IMR-90 (cell line): ENCODE measurements around the gene ARMH3. TPM values are rescaled to one million over a fixed set of nuclear protein-coding genes. Genes with fewer than 3 reads are reported as not detected.
A peak's percentile ranks its signal among the peaks of the same experiment; 100 is the strongest.

Experiments
- ATAC-seq: fragments of 200-7000 bp; cut with Tn5 transposase; 2 replicates; pipeline ENCODE4 v1.9.1; 2020; ENCODE audit warnings: low read depth, mild to moderate bottlenecking, moderate library complexity
- BruUV-seq: library from RNA; stranded (reverse); fragments of 400-500 nt; replicated peaks from 2 replicates; lab custom pipeline; 2021; lab: Mats Ljungman, UMichigan
- CTCF ChIA-PET: fragments of 300-600 bp; formaldehyde crosslinking; extraction: SDS; loops from one replicate; lab custom pipeline; 2021; ENCODE audit warnings: antibody characterized with exemption; lab: Yijun Ruan, JAX
- POLR2A ChIA-PET: fragments of 300-600 bp; sonication (Branson Sonifier 250); formaldehyde crosslinking; loops from one replicate; lab custom pipeline; 2022; ENCODE audit warnings: antibody characterized with exemption; ENCODE audit not compliant: unreplicated experiment; lab: Charles Lee
- DNase-seq: peaks from one replicate; pipeline ENCODE4 v3.0.0; 2013
- H2AFZ ChIP-seq: replicated peaks from 2 replicates; pipeline ENCODE3; 2013; ENCODE audit warnings: low read length, mild to moderate bottlenecking; ENCODE audit not compliant: poor library complexity
- H2AK5ac ChIP-seq: 2 replicates; pipeline ENCODE4 v1.6.1; 2013; ENCODE audit warnings: low read depth, low read length, inconsistent platforms
- H2AK9ac ChIP-seq: replicated peaks from 2 replicates; pipeline ENCODE3; 2013; ENCODE audit warnings: mild to moderate bottlenecking, low read depth, low read length, moderate library complexity; ENCODE audit not compliant: poor library complexity
- H2BK120ac ChIP-seq: 2 replicates; pipeline ENCODE4 v1.6.1; 2013; ENCODE audit warnings: low read depth, low read length, inconsistent platforms
- H2BK15ac ChIP-seq: 3 replicates; pipeline ENCODE4 v1.6.1; 2013; ENCODE audit warnings: low read depth, low read length, inconsistent platforms
- H2BK20ac ChIP-seq: 2 replicates; pipeline ENCODE4 v1.6.1; 2013; ENCODE audit warnings: low read depth, mild to moderate bottlenecking, inconsistent platforms, low read length, moderate library complexity
- H2BK5ac ChIP-seq: 2 replicates; pipeline ENCODE4 v1.6.1; 2013; ENCODE audit warnings: mild to moderate bottlenecking, low read depth, low read length, inconsistent platforms; ENCODE audit not compliant: poor library complexity, severe bottlenecking
- H3K14ac ChIP-seq: replicated peaks from 2 replicates; pipeline ENCODE4 v1.6.1; 2013; ENCODE audit warnings: low read depth, low read length, inconsistent platforms
- H3K18ac ChIP-seq: 2 replicates; pipeline ENCODE4 v1.6.1; 2013; ENCODE audit warnings: low read depth, low read length, control low read depth
- H3K23ac ChIP-seq: 2 replicates; pipeline ENCODE4 v1.6.1; 2013; ENCODE audit warnings: low read depth, low read length, inconsistent platforms
- H3K27ac ChIP-seq: 2 replicates; pipeline ENCODE4 v1.5.1; 2013; ENCODE audit warnings: mild to moderate bottlenecking, control low read depth, low read length; ENCODE audit not compliant: insufficient read depth
- H3K27me3 ChIP-seq: 2 replicates; pipeline ENCODE4 v1.6.1; 2013; ENCODE audit warnings: low read length; ENCODE audit not compliant: control insufficient read depth, insufficient read depth
- H3K36me3 ChIP-seq: 2 replicates; pipeline ENCODE4 v1.6.1; 2013; ENCODE audit warnings: low read length, mixed read lengths; ENCODE audit not compliant: control insufficient read depth, insufficient read depth
- H3K4ac ChIP-seq: 2 replicates; pipeline ENCODE4 v1.6.1; 2013; ENCODE audit warnings: low read depth, low read length, inconsistent platforms
- H3K4me1 ChIP-seq: 2 replicates; pipeline ENCODE4 v1.6.1; 2013; ENCODE audit warnings: low read length, mixed read lengths; ENCODE audit not compliant: control insufficient read depth, insufficient read depth
- H3K4me2 ChIP-seq: 2 replicates; pipeline ENCODE4 v1.6.1; 2013; ENCODE audit warnings: low read depth, mild to moderate bottlenecking, control low read depth, low read length, moderate library complexity
- H3K4me3 ChIP-seq: 2 replicates; pipeline ENCODE4 v1.5.1; 2013; ENCODE audit warnings: low read depth, mild to moderate bottlenecking, control low read depth, low read length, moderate library complexity; ENCODE audit not compliant: insufficient read depth
- H3K56ac ChIP-seq: 2 replicates; pipeline ENCODE4 v1.6.1; 2013; ENCODE audit warnings: low read length, inconsistent platforms; ENCODE audit not compliant: insufficient read depth; ENCODE audit errors: extremely low read depth
- H3K79me1 ChIP-seq, 2 experiments: 2 replicates each; pipeline ENCODE4 v1.6.1; 2013; ENCODE audit warnings: low read length in 2 of 2, inconsistent platforms in 1 of 2, low read depth in 1 of 2
- H3K9ac ChIP-seq: 2 replicates; pipeline ENCODE4 v1.6.1; 2013; ENCODE audit warnings: low read depth, low read length, control low read depth
- H3K9me1 ChIP-seq: 2 replicates; pipeline ENCODE4 v1.6.1; 2013; ENCODE audit warnings: low read length, inconsistent platforms; ENCODE audit not compliant: insufficient read depth
- H3K9me3 ChIP-seq: 2 replicates; pipeline ENCODE4 v1.6.1; 2013; ENCODE audit warnings: low read length; ENCODE audit not compliant: control insufficient read depth, insufficient read depth
- H4K20me1 ChIP-seq: 2 replicates; pipeline ENCODE4 v1.6.1; 2013; ENCODE audit warnings: low read length, inconsistent platforms; ENCODE audit not compliant: insufficient read depth
- H4K5ac ChIP-seq: 2 replicates; pipeline ENCODE4 v1.6.1; 2013; ENCODE audit warnings: mild to moderate bottlenecking, low read depth, low read length, control low read depth
- H4K8ac ChIP-seq, 2 experiments: 2 replicates each; pipeline ENCODE4 v1.6.1; 2013; ENCODE audit warnings: low read depth in 2 of 2, low read length in 2 of 2, control low read depth in 1 of 2, inconsistent platforms in 1 of 2
- H4K91ac ChIP-seq: 2 replicates; pipeline ENCODE4 v1.6.1; 2013; ENCODE audit warnings: low read depth, low read length, inconsistent platforms; ENCODE audit not compliant: insufficient read depth
- BHLHE40 ChIP-seq: fragments of 150-350 bp; IDR thresholded peaks from 2 replicates; pipeline ENCODE4 v1.6.1; 2016; ENCODE audit warnings: mild to moderate bottlenecking, low read depth, low read length
- CEBPB ChIP-seq: IDR thresholded peaks from 2 replicates; pipeline ENCODE4 v1.6.1; 2012; ENCODE audit warnings: low read depth, low read length, improper control_type of control experiment
- CHD1 ChIP-seq: IDR thresholded peaks from 2 replicates; pipeline ENCODE4 v1.6.1; 2012; ENCODE audit warnings: low read depth, low read length, improper control_type of control experiment
- MAFK ChIP-seq: IDR thresholded peaks from 2 replicates; pipeline ENCODE4 v1.6.1; 2012; ENCODE audit warnings: low read depth, low read length, improper control_type of control experiment
- MAZ ChIP-seq: IDR thresholded peaks from 2 replicates; pipeline ENCODE4 v1.6.1; 2012; ENCODE audit warnings: low read depth, mild to moderate bottlenecking, low read length, improper control_type of control experiment, moderate library complexity, borderline replicate concordance
- MXI1 ChIP-seq: IDR thresholded peaks from 2 replicates; pipeline ENCODE4 v1.6.1; 2012; ENCODE audit warnings: low read depth, mild to moderate bottlenecking, low read length, moderate library complexity, borderline replicate concordance
- NFE2L2 ChIP-seq: fragments of 150-350 bp; IDR thresholded peaks from 2 replicates; pipeline ENCODE4 v1.6.1; 2016; ENCODE audit warnings: low read depth, mild to moderate bottlenecking, low read length
- POLR2A ChIP-seq: IDR thresholded peaks from 2 replicates; pipeline ENCODE4 v1.6.1; 2012; ENCODE audit warnings: mild to moderate bottlenecking, low read depth, low read length
- RAD21 ChIP-seq: IDR thresholded peaks from 2 replicates; pipeline ENCODE4 v1.6.1; 2012; ENCODE audit warnings: low read length, improper control_type of control experiment
- RCOR1 ChIP-seq: IDR thresholded peaks from 2 replicates; pipeline ENCODE4 v1.6.1; 2012; ENCODE audit warnings: mild to moderate bottlenecking, low read length, improper control_type of control experiment; ENCODE audit not compliant: insufficient replicate concordance
- RFX5 ChIP-seq: IDR thresholded peaks from 2 replicates; pipeline ENCODE4 v1.8.0; 2012; ENCODE audit warnings: low read depth, mild to moderate bottlenecking, low read length, moderate library complexity
- SMC3 ChIP-seq: fragments of 150-350 bp; IDR thresholded peaks from 2 replicates; pipeline ENCODE4 v1.6.1; 2016; ENCODE audit warnings: low read depth, mild to moderate bottlenecking, antibody characterized with exemption, low read length, moderate library complexity
- WGBS, 2 experiments: methylation state at CpG; one replicate each; pipeline versions ENCODE4 v1.1.5 to v1.1.7; 2013; ENCODE audit warnings: missing lambda C conversion rate in 2 of 2; ENCODE audit not compliant: insufficient read length in 1 of 2; ENCODE audit errors: extremely low coverage in 2 of 2; 5-methylcytosine and 5-hydroxymethylcytosine counted together
- dilution Hi-C: fragments of 300-500 bp; cut with HindIII; formaldehyde crosslinking; loops from one replicate; pipeline ENCODE4 v1.14.3; 2018; ENCODE audit warnings: low sequenced_read_pairs; ENCODE audit not compliant: unreplicated experiment
- in situ Hi-C: fragments of 300-500 bp; cut with MboI; formaldehyde crosslinking; loops from 3 replicates; pipeline ENCODE4 v1.14.3; 2019; ENCODE audit warnings: low sequenced_read_pairs, inconsistent platforms, mixed read lengths
- intact Hi-C: fragments of 100-400 bp; cut with micrococcal nuclease; formaldehyde crosslinking; loops from 2 replicates; pipeline ENCODE4 v1.10.0; 2022
- polyA plus RNA-seq, 3 experiments: library from polyadenylated mRNA; depleted of rRNA; stranded (reverse); fragments of >200 nt; gene quantifications; 2 replicates each; pipeline ENCODE4 v1.2.3, GENCODE V29; 2012; ENCODE audit warnings: low replicate concordance in 1 of 3
- total RNA-seq: library from RNA; depleted of rRNA; stranded (reverse); fragments of >200 nt; gene quantifications from 2 replicates; pipeline ENCODE4 v1.2.3, GENCODE V29; 2012
- TF ChIP-seq, protein P1 (sequence below): fragments of 150-350 bp; IDR thresholded peaks from 2 replicates; pipeline ENCODE4 v1.6.1; 2017; ENCODE audit warnings: mild to moderate bottlenecking, antibody characterized with exemption, low read length, low read depth
- TF ChIP-seq, protein P2 (sequence below): fragments of 150-350 bp; IDR thresholded peaks from 2 replicates; pipeline ENCODE4 v1.6.1; 2016; ENCODE audit warnings: low read depth, mild to moderate bottlenecking, low read length, moderate library complexity, borderline replicate concordance
- TF ChIP-seq, protein P3 (sequence below): conservative IDR thresholded peaks from 2 replicates; pipeline ENCODE4 v1.5.1; 2012; ENCODE audit warnings: mild to moderate bottlenecking, low read depth, low read length, improper control_type of control experiment

Gene ARMH3
- total and polyA plus RNA-seq, 2 of the 4 experiments (the other 2 are of a cell fraction) = 12.1 to 13.1 TPM

DNA sequence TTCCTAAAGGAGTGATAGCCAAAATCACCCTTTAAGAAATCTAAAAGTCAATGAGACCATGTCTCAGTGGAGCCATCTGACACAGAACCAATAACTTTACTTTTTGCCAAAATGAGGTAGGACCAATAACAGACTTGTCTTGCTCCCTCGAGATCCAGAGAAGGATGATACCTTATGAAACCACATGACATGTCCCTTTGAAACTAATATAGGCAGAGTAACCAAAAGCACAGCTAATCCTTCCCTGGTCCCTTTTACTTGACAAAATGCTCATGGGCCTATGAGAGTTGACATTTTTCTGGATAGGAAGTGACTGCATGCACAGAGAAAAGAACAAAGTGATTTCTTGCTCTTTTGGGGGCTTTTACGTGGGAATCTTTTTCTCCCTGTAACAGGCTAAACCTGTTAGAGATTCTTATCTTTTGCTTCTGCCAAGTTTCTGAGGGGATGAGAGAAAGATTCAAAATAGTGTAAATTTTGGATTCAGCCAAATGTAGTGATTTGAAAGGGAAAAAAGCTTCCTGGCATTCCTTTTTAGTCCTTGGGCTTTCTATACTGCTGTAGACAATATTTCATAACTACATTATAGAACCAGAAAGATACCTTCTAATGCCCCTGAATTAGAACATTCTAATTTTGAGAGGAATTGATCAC, 87.6 kb downstream of the ARMH3 start:
- intact Hi-C loops (loop anchor here (5.0 kb wide), 2 partner anchors 46 to 61 kb away; no protein-coding TSS in a partner anchor), in situ Hi-C loops (no loop called here), dilution Hi-C loops (no loop called here)
- no peak overlapping the region for H3K23ac ChIP-seq
- ATAC-seq (no peak), DNase-seq (no peak)
- H3K27ac ChIP-seq = no peak overlapping the region
- H2BK5ac ChIP-seq = no peak overlapping the region
- peak overlapping the region; percentile 32 for H3K14ac ChIP-seq
- 0 out of 4 replicates have a peak overlapping the region, but pooled peaks of 1 of the 2 experiments have one; percentile 17 for H4K8ac ChIP-seq
- H4K5ac ChIP-seq = peak overlapping the region; percentile 66; the same call in 1 of the 2 replicates
- BruUV-seq = no TSS peak
- no peak overlapping the region for H3K9ac ChIP-seq
- H3K4ac ChIP-seq = peak overlapping the region; percentile 8; the same call in 1 of the 2 replicates
- H2BK15ac ChIP-seq = no peak overlapping the region
- no peak overlapping the region for H3K56ac ChIP-seq
- H2AK9ac ChIP-seq = no peak overlapping the region
- no peaks in the 10 kb centered on the region for H3K9me3 ChIP-seq
- H2BK20ac ChIP-seq = 0 out of 2 replicates have a peak overlapping the region, but pooled peaks have one; percentile 17
- no peak overlapping the region for H2AFZ ChIP-seq
- peak overlapping the region; percentile 46; the same call in 1 of the 2 replicates for H3K18ac ChIP-seq
- TF ChIP-seq MAZ = no peak
- TF ChIP-seq SMC3 = no peak
- no peak for TF ChIP-seq RAD21
- no peak for TF ChIP-seq RFX5
- no peak for TF ChIP-seq MXI1
- TF ChIP-seq CEBPB = no peak
- no peak for TF ChIP-seq CHD1
- no peak for TF ChIP-seq RCOR1
- TF ChIP-seq BHLHE40 = no peak
- no peak for TF ChIP-seq MAFK
- TF ChIP-seq POLR2A = no peak
- TF ChIP-seq, protein P1, sequence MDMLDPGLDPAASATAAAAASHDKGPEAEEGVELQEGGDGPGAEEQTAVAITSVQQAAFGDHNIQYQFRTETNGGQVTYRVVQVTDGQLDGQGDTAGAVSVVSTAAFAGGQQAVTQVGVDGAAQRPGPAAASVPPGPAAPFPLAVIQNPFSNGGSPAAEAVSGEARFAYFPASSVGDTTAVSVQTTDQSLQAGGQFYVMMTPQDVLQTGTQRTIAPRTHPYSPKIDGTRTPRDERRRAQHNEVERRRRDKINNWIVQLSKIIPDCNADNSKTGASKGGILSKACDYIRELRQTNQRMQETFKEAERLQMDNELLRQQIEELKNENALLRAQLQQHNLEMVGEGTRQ = no peak
- TF ChIP-seq, protein P2, sequence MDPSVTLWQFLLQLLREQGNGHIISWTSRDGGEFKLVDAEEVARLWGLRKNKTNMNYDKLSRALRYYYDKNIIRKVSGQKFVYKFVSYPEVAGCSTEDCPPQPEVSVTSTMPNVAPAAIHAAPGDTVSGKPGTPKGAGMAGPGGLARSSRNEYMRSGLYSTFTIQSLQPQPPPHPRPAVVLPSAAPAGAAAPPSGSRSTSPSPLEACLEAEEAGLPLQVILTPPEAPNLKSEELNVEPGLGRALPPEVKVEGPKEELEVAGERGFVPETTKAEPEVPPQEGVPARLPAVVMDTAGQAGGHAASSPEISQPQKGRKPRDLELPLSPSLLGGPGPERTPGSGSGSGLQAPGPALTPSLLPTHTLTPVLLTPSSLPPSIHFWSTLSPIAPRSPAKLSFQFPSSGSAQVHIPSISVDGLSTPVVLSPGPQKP = no peak
- no peak for TF ChIP-seq NFE2L2
- TF ChIP-seq, protein P3, sequence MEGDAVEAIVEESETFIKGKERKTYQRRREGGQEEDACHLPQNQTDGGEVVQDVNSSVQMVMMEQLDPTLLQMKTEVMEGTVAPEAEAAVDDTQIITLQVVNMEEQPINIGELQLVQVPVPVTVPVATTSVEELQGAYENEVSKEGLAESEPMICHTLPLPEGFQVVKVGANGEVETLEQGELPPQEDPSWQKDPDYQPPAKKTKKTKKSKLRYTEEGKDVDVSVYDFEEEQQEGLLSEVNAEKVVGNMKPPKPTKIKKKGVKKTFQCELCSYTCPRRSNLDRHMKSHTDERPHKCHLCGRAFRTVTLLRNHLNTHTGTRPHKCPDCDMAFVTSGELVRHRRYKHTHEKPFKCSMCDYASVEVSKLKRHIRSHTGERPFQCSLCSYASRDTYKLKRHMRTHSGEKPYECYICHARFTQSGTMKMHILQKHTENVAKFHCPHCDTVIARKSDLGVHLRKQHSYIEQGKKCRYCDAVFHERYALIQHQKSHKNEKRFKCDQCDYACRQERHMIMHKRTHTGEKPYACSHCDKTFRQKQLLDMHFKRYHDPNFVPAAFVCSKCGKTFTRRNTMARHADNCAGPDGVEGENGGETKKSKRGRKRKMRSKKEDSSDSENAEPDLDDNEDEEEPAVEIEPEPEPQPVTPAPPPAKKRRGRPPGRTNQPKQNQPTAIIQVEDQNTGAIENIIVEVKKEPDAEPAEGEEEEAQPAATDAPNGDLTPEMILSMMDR = no peak
- peaks cover 0 to 24% of the 10 kb centered on the region in 2 experiments; a peak in 3 of 4 replicates for H3K79me1 ChIP-seq
- H3K4me2 ChIP-seq = no peak overlapping the region
- no CpG with 5 or more reads among the region's 2 CpGs for WGBS, 2 experiments
- no peaks in the 10 kb centered on the region for H3K27me3 ChIP-seq
- peak overlapping the region; percentile 3; the same call in 1 of the 2 replicates for H2BK120ac ChIP-seq
- CTCF ChIA-PET = no interaction called here
- H3K9me1 ChIP-seq = peaks cover 9% of the 10 kb centered on the region
- H3K4me1 ChIP-seq = peaks cover 6% of the 10 kb centered on the region
- POLR2A ChIA-PET = no interaction called here
- no peak overlapping the region for H4K91ac ChIP-seq
- H3K36me3 ChIP-seq = peaks cover 8% of the 10 kb centered on the region
- H4K20me1 ChIP-seq = no peaks in the 10 kb centered on the region
- no peak overlapping the region for H2AK5ac ChIP-seq
- no peak overlapping the region for H3K4me3 ChIP-seq
